Raji (cell line): Measurements from ENCODE around the gene ARHGAP32.

Experiments
- POLR2A ChIP-seq: IDR thresholded peaks from 2 replicates; pipeline ENCODE4 v1.6.1; 2011; ENCODE audit warnings: low read depth, low read length, control low read depth; ENCODE audit not compliant: insufficient read depth

Gene ARHGAP32

GRCh38 chr11:128938156-128938885 is 253.8 kb downstream of the ARHGAP32 start:
- no peak for TF ChIP-seq POLR2A

- TF ChIP-seq POLR2A: no peak
Measured at GRCh38 chr11:128937480-128937879, 254.6 kb downstream of the ARHGAP32 start.

GRCh38 chr11:128936606-128937251 is 255.4 kb downstream of the ARHGAP32 start:
- TF ChIP-seq POLR2A: no peak

GRCh38 chr11:128934926-128935325 is 257.2 kb downstream of the ARHGAP32 start:
- no peak for TF ChIP-seq POLR2A

- TF ChIP-seq POLR2A: no peak
Measured at GRCh38 chr11:128934351-128934750, 257.8 kb downstream of the ARHGAP32 start.

GRCh38 chr11:128933481-128934178 is 258.5 kb downstream of the ARHGAP32 start:
- TF ChIP-seq POLR2A: no peak

- TF ChIP-seq POLR2A: no peak
Measured at GRCh38 chr11:128931668-128932067, 260.5 kb downstream of the ARHGAP32 start.

GRCh38 chr11:128931066-128931465 is 261.1 kb downstream of the ARHGAP32 start:
- TF ChIP-seq POLR2A: no peak

- TF ChIP-seq POLR2A: no peak
Measured at GRCh38 chr11:128929991-128930390, 262.1 kb downstream of the ARHGAP32 start.

GRCh38 chr11:128929468-128929867 is 262.7 kb downstream of the ARHGAP32 start:
- TF ChIP-seq POLR2A: no peak

- no peak for TF ChIP-seq POLR2A
Measured at GRCh38 chr11:128928400-128928799, 263.7 kb downstream of the ARHGAP32 start.

- no peak for TF ChIP-seq POLR2A
Measured at GRCh38 chr11:128927683-128928336, 264.3 kb downstream of the ARHGAP32 start.

GRCh38 chr11:128927108-128927461 is 265.0 kb downstream of the ARHGAP32 start:
- TF ChIP-seq POLR2A: no peak

- no peak for TF ChIP-seq POLR2A
Measured at GRCh38 chr11:128926437-128927107, 265.6 kb downstream of the ARHGAP32 start.

- no peak for TF ChIP-seq POLR2A
Measured at GRCh38 chr11:128926000-128926399, 266.1 kb downstream of the ARHGAP32 start.

- TF ChIP-seq POLR2A: no peak
Measured at GRCh38 chr11:128925250-128925600, 266.9 kb downstream of the ARHGAP32 start.
